HepG2 (cell line): ENCODE measurements around the gene STARD13. TPM values are rescaled to one million over a fixed set of nuclear protein-coding genes. Genes with fewer than 3 reads are reported as not detected.

Source experiments
- DNMT3B ChIP-seq: conservative IDR thresholded peaks from 2 replicates; pipeline ENCODE4 v1.6.1; 2016; ENCODE audit warnings: missing biosample characterization, control low read depth
- SOX13 ChIP-seq, 3 experiments: fragments of 450-650 bp in 1 of 3; sonication (generic) in 1 of 3; formaldehyde crosslinking in 1 of 3; IDR thresholded peaks in 2 of 3; conservative IDR thresholded peaks in 1 of 3; 2 replicates each; pipeline versions ENCODE4 v1.5.0 to v1.6.1; 2016 to 2020; ENCODE audit warnings: antibody characterized with exemption in 1 of 3, mild to moderate bottlenecking in 1 of 3, missing compliant biosample characterization in 1 of 3, missing genetic modification reagents in 1 of 3, moderate library complexity in 1 of 3
- ZNF550 ChIP-seq: sonication (generic); formaldehyde crosslinking; IDR thresholded peaks from 2 replicates; pipeline ENCODE4 v1.4.0; 2020; ENCODE audit warnings: mild to moderate bottlenecking, missing genetic modification reagents, borderline replicate concordance
- ZNF776 ChIP-seq: sonication (generic); formaldehyde crosslinking; IDR thresholded peaks from 2 replicates; pipeline ENCODE4 v1.4.0; 2020; ENCODE audit warnings: mild to moderate bottlenecking, missing genetic modification reagents
- ZNF878 ChIP-seq: sonication (generic); formaldehyde crosslinking; IDR thresholded peaks from 2 replicates; pipeline ENCODE4 v1.8.1; 2023; ENCODE audit warnings: mild to moderate bottlenecking, missing genetic modification reagents, moderate library complexity
- polyA plus RNA-seq, 8 experiments: library from polyadenylated mRNA; depleted of rRNA in 3 of 8; stranded (reverse) in 7 of 8; unstranded in 1 of 8; fragments of >200 nt; fragmentation: Illumina TruSeq in 4 of 8; extraction: Trizol in 4 of 8; gene quantifications; 2 replicates each; pipeline versions ENCODE4 v1.2.1 to v1.2.3, GENCODE V29; 2011 to 2016; ENCODE audit warnings: low read depth in 4 of 8, missing spikeins in 1 of 8, mixed read lengths in 1 of 8; ENCODE audit not compliant: insufficient read depth in 1 of 8
- total RNA-seq, 5 experiments: library from RNA; depleted of rRNA; stranded (reverse); fragments of >200 nt; fragmentation: Illumina TruSeq; extraction: Trizol; gene quantifications; 2 replicates each; pipeline ENCODE4 v1.2.3, GENCODE V29; 2016; ENCODE audit warnings: low read depth in 1 of 5
- TF ChIP-seq, protein P1 (sequence below): sonication (generic); formaldehyde crosslinking; IDR thresholded peaks from 2 replicates; pipeline ENCODE4 v1.9.0; 2021; ENCODE audit warnings: mild to moderate bottlenecking, missing genetic modification reagents
- TF ChIP-seq, protein P2 (sequence below): sonication (generic); formaldehyde crosslinking; IDR thresholded peaks from 2 replicates; pipeline ENCODE4 v1.8.0; 2022; ENCODE audit warnings: mild to moderate bottlenecking, missing genetic modification reagents
- TF ChIP-seq, protein P3 (sequence below): IDR thresholded peaks from 2 replicates; pipeline ENCODE4 v1.6.1; 2016; ENCODE audit warnings: low read depth, borderline replicate concordance
- TF ChIP-seq, protein P4 (sequence below): sonication (generic); formaldehyde crosslinking; IDR thresholded peaks from 2 replicates; pipeline ENCODE4 v1.5.1; 2020; ENCODE audit warnings: missing genetic modification reagents, mild to moderate bottlenecking, borderline replicate concordance
- TF ChIP-seq, protein P5 (sequence below): sonication (generic); formaldehyde crosslinking; IDR thresholded peaks from 2 replicates; pipeline ENCODE4 v1.5.0; 2020; ENCODE audit warnings: missing genetic modification reagents, mild to moderate bottlenecking, borderline replicate concordance
- TF ChIP-seq, protein P6 (sequence below): sonication (generic); formaldehyde crosslinking; IDR thresholded peaks from 2 replicates; pipeline ENCODE4 v1.9.0; 2022; ENCODE audit warnings: low read depth, missing genetic modification reagents
- TF ChIP-seq, protein P7 (sequence below): sonication (generic); formaldehyde crosslinking; IDR thresholded peaks from 2 replicates; pipeline ENCODE4 v1.5.0; 2020; ENCODE audit warnings: missing genetic modification reagents, mild to moderate bottlenecking, borderline replicate concordance

The STARD13 gene
- total and polyA plus RNA-seq, 2 of the 13 experiments (the other 11 are each of a cell fraction or from before 2014, with no cell fraction given), result 12.8 to 14.3 TPM

DNA sequence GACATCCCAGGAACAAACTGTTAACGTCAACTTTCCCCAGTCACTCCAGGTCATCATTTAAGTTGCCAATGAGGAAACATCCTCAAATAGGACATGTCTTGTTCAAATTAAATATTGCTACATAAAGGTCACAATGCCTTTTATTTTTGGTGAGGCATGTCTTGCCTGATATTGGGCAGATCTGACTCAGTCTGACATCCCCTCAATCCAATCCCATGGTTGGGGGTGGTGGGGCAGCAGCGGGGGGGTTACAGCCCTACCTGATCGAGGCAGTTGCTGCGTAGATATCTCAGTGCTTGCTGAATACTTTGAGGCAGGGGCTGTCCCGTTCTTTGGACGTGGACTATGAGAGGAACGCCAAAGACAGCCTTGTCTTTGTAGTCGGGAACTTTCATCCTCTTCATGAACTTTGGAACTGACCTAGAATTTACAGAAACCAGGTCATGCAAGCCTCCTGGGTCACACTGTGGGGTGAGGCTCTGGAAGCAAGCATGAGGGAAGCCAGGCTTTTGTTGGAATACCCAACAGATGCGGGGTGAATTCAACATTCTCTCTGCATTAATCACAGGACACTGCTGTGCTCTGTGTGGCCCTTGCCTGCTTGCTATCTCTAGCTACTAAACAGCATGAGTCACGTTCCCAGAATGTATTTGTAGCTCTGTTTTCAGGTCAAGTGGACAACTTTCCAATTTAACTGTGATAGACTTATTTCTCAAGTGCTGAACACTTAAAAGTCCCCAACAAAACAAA is 159.6 kb downstream of the STARD13 start (continued):
- TF ChIP-seq, protein P1, sequence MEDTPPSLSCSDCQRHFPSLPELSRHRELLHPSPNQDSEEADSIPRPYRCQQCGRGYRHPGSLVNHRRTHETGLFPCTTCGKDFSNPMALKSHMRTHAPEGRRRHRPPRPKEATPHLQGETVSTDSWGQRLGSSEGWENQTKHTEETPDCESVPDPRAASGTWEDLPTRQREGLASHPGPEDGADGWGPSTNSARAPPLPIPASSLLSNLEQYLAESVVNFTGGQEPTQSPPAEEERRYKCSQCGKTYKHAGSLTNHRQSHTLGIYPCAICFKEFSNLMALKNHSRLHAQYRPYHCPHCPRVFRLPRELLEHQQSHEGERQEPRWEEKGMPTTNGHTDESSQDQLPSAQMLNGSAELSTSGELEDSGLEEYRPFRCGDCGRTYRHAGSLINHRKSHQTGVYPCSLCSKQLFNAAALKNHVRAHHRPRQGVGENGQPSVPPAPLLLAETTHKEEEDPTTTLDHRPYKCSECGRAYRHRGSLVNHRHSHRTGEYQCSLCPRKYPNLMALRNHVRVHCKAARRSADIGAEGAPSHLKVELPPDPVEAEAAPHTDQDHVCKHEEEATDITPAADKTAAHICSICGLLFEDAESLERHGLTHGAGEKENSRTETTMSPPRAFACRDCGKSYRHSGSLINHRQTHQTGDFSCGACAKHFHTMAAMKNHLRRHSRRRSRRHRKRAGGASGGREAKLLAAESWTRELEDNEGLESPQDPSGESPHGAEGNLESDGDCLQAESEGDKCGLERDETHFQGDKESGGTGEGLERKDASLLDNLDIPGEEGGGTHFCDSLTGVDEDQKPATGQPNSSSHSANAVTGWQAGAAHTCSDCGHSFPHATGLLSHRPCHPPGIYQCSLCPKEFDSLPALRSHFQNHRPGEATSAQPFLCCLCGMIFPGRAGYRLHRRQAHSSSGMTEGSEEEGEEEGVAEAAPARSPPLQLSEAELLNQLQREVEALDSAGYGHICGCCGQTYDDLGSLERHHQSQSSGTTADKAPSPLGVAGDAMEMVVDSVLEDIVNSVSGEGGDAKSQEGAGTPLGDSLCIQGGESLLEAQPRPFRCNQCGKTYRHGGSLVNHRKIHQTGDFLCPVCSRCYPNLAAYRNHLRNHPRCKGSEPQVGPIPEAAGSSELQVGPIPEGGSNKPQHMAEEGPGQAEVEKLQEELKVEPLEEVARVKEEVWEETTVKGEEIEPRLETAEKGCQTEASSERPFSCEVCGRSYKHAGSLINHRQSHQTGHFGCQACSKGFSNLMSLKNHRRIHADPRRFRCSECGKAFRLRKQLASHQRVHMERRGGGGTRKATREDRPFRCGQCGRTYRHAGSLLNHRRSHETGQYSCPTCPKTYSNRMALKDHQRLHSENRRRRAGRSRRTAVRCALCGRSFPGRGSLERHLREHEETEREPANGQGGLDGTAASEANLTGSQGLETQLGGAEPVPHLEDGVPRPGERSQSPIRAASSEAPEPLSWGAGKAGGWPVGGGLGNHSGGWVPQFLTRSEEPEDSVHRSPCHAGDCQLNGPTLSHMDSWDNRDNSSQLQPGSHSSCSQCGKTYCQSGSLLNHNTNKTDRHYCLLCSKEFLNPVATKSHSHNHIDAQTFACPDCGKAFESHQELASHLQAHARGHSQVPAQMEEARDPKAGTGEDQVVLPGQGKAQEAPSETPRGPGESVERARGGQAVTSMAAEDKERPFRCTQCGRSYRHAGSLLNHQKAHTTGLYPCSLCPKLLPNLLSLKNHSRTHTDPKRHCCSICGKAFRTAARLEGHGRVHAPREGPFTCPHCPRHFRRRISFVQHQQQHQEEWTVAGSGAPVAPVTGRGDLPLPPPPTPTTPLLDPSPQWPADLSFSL (CRISPR knock-in tag), result no peak
- TF ChIP-seq, protein P2, sequence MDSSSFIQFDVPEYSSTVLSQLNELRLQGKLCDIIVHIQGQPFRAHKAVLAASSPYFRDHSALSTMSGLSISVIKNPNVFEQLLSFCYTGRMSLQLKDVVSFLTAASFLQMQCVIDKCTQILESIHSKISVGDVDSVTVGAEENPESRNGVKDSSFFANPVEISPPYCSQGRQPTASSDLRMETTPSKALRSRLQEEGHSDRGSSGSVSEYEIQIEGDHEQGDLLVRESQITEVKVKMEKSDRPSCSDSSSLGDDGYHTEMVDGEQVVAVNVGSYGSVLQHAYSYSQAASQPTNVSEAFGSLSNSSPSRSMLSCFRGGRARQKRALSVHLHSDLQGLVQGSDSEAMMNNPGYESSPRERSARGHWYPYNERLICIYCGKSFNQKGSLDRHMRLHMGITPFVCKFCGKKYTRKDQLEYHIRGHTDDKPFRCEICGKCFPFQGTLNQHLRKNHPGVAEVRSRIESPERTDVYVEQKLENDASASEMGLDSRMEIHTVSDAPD (CRISPR knock-in tag), result no peak; the same call in 1 of the 2 replicates
- TF ChIP-seq ZNF776 (CRISPR knock-in tag), result no peak
- TF ChIP-seq, protein P3, sequence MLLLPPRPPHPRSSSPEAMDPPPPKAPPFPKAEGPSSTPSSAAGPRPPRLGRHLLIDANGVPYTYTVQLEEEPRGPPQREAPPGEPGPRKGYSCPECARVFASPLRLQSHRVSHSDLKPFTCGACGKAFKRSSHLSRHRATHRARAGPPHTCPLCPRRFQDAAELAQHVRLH (CRISPR knock-in tag), result peak; percentile 87; the same call in 1 of the 2 replicates
- 0 out of 2 replicates have a peak, but pooled peaks have one; percentile 37 for TF ChIP-seq SOX13 (IDR thresholded peaks at IDR 0.05)
- peak in 1 of 2 experiments; percentile 91; a peak in 2 of 4 replicates for TF ChIP-seq SOX13 (CRISPR knock-in tag; conservative IDR thresholded peaks at IDR 0.05 in 1 of 2, IDR thresholded peaks at IDR 0.05 in 1 of 2)
- no peak for TF ChIP-seq ZNF878 (CRISPR knock-in tag)
- TF ChIP-seq, protein P4, sequence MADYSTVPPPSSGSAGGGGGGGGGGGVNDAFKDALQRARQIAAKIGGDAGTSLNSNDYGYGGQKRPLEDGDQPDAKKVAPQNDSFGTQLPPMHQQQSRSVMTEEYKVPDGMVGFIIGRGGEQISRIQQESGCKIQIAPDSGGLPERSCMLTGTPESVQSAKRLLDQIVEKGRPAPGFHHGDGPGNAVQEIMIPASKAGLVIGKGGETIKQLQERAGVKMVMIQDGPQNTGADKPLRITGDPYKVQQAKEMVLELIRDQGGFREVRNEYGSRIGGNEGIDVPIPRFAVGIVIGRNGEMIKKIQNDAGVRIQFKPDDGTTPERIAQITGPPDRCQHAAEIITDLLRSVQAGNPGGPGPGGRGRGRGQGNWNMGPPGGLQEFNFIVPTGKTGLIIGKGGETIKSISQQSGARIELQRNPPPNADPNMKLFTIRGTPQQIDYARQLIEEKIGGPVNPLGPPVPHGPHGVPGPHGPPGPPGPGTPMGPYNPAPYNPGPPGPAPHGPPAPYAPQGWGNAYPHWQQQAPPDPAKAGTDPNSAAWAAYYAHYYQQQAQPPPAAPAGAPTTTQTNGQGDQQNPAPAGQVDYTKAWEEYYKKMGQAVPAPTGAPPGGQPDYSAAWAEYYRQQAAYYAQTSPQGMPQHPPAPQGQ (CRISPR knock-in tag), result no peak
- TF ChIP-seq, protein P5, sequence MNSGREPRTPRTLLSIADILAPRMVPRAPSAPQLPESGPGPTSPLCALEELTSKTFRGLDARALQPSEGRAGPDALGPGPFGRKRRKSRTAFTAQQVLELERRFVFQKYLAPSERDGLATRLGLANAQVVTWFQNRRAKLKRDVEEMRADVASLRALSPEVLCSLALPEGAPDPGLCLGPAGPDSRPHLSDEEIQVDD (CRISPR knock-in tag), result no peak
- TF ChIP-seq DNMT3B (CRISPR knock-in tag), result no peak
- TF ChIP-seq, protein P6, sequence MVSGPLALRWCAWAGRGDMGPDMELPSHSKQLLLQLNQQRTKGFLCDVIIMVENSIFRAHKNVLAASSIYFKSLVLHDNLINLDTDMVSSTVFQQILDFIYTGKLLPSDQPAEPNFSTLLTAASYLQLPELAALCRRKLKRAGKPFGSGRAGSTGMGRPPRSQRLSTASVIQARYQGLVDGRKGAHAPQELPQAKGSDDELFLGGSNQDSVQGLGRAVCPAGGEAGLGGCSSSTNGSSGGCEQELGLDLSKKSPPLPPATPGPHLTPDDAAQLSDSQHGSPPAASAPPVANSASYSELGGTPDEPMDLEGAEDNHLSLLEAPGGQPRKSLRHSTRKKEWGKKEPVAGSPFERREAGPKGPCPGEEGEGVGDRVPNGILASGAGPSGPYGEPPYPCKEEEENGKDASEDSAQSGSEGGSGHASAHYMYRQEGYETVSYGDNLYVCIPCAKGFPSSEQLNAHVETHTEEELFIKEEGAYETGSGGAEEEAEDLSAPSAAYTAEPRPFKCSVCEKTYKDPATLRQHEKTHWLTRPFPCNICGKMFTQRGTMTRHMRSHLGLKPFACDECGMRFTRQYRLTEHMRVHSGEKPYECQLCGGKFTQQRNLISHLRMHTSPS (CRISPR knock-in tag), result no peak
- TF ChIP-seq, protein P7, sequence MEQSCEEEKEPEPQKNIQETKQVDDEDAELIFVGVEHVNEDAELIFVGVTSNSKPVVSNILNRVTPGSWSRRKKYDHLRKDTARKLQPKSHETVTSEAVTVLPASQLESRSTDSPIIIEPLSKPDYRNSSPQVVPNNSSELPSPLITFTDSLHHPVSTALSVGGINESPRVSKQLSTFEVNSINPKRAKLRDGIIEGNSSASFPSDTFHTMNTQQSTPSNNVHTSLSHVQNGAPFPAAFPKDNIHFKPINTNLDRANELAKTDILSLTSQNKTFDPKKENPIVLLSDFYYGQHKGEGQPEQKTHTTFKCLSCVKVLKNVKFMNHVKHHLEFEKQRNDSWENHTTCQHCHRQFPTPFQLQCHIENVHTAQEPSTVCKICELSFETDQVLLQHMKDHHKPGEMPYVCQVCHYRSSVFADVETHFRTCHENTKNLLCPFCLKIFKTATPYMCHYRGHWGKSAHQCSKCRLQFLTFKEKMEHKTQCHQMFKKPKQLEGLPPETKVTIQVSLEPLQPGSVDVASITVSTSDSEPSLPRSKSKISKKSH (CRISPR knock-in tag), result no peak
- no peak for TF ChIP-seq ZNF550 (CRISPR knock-in tag)
